ENCODE data around the gene GYS1. TPM values are rescaled to one million over a fixed set of nuclear protein-coding genes. Genes with fewer than 3 reads are reported as not detected.
A peak's percentile ranks its signal among the peaks of the same experiment; 100 is the strongest.

Gene GYS1
- total RNA-seq, 4 donors from 2014 or later: 110 to 221 (median 126) TPM

- no peaks in the 10 kb centered on the region for H3K9me3 ChIP-seq
- H3K36me3 ChIP-seq: no peaks in the 10 kb centered on the region
- ATAC-seq (no peak), DNase-seq (no peak)
- intact Hi-C loops (cut with DNase I; ENCODE audit: low total_unique reads): no loop called here
- H3K4me1 ChIP-seq: peaks cover 9 to 12% of the 10 kb centered on the region in 2 donors
- H3K4me3 ChIP-seq: peak overlapping the region; percentile 78 to 88 (median 84)
- in situ Hi-C loops (cut with MboI; ENCODE audit: low sequenced_read_pairs in 4 of 4): loop anchor here in 1 of 4 donors (25.0 kb wide), 1 partner anchor 93 kb away; the partner anchor contains the start of genes PLEKHA4 and PPP1R15A
- TF ChIP-seq CTCF (IDR thresholded peaks at IDR 0.05 in 4 of 5, conservative IDR thresholded peaks at IDR 0.05 in 1 of 5): no peak
- no peaks in the 10 kb centered on the region for H3K27me3 ChIP-seq
- peak overlapping the region; percentile 72 to 88 (median 82) for H3K27ac ChIP-seq
Observed at GRCh38 chr19:48955308-48955958, 37.7 kb downstream of the GYS1 start.

- intact Hi-C loops (cut with DNase I; ENCODE audit: low total_unique reads): loop anchor here (5.0 kb wide), 1 partner anchor 77 kb away; no protein-coding TSS in a partner anchor
- H3K36me3 ChIP-seq: no peaks in the 10 kb centered on the region
- peak within 1 kb of the TSS; percentile 72 to 88 (median 82) for H3K27ac ChIP-seq
- peaks cover 9 to 12% of the 10 kb centered on the region in 2 donors for H3K4me1 ChIP-seq
- peak within 1 kb of the TSS; percentile 78 to 88 (median 84) for H3K4me3 ChIP-seq
- no peaks in the 10 kb centered on the region for H3K9me3 ChIP-seq
- TF ChIP-seq CTCF (IDR thresholded peaks at IDR 0.05 in 4 of 5, conservative IDR thresholded peaks at IDR 0.05 in 1 of 5): peak in 2 of 5 experiments; percentile 71 to 74
- TF ChIP-seq POLR2A (IDR thresholded peaks at IDR 0.05): peak; percentile 74 to 84
- H3K27me3 ChIP-seq: no peaks in the 10 kb centered on the region
- ATAC-seq (peak; percentile 88 to 93), DNase-seq (peak; percentile 95 to 98)
- in situ Hi-C loops (cut with MboI; ENCODE audit: low sequenced_read_pairs in 4 of 4): loop anchor here in 1 of 4 donors (25.0 kb wide), 1 partner anchor 92 kb away; the partner anchor contains the start of genes PLEKHA4 and PPP1R15A
Observed at GRCh38 chr19:48954595-48955307, 38.4 kb downstream of the GYS1 start, which contains the start of gene BAX. Gene BAX (plus strand): TSS chr19:48954875. CDS start chr19:48954929, 54 bp downstream.

GRCh38 chr19:48953990-48954594 lies 39.0 kb downstream of the GYS1 start:
- DNase-seq: no peak
- no peak for ATAC-seq
- H3K4me1 ChIP-seq: peaks cover 9 to 12% of the 10 kb centered on the region in 2 donors
- peak overlapping the region; percentile 78 to 88 (median 84) for H3K4me3 ChIP-seq
- H3K27ac ChIP-seq: peak overlapping the region; percentile 72 to 88 (median 82)
- TF ChIP-seq CTCF (IDR thresholded peaks at IDR 0.05 in 4 of 5, conservative IDR thresholded peaks at IDR 0.05 in 1 of 5) (no peak), POLR2A (IDR thresholded peaks at IDR 0.05) (no peak)
- intact Hi-C loops (cut with DNase I; ENCODE audit: low total_unique reads): loop anchor here (5.0 kb wide), 1 partner anchor 77 kb away; no protein-coding TSS in a partner anchor
- H3K27me3 ChIP-seq: no peaks in the 10 kb centered on the region
- H3K9me3 ChIP-seq: no peaks in the 10 kb centered on the region
- no peaks in the 10 kb centered on the region for H3K36me3 ChIP-seq
- in situ Hi-C loops (cut with MboI; ENCODE audit: low sequenced_read_pairs in 4 of 4): loop anchor here in 1 of 4 donors (25.0 kb wide), 1 partner anchor 92 kb away; the partner anchor contains the start of genes PLEKHA4 and PPP1R15A

- H3K27ac ChIP-seq: no peak overlapping the region
- H3K4me3 ChIP-seq: no peak overlapping the region
- H3K4me1 ChIP-seq: peaks cover 9 to 12% of the 10 kb centered on the region in 2 donors
- H3K36me3 ChIP-seq: no peaks in the 10 kb centered on the region
- ATAC-seq (no peak), DNase-seq (no peak)
- no peaks in the 10 kb centered on the region for H3K9me3 ChIP-seq
- no peaks in the 10 kb centered on the region for H3K27me3 ChIP-seq
- intact Hi-C loops (cut with DNase I; ENCODE audit: low total_unique reads): loop anchor here (5.0 kb wide), 1 partner anchor 76 kb away; no protein-coding TSS in a partner anchor
- TF ChIP-seq POLR2A (IDR thresholded peaks at IDR 0.05) (no peak), CTCF (IDR thresholded peaks at IDR 0.05 in 4 of 5, conservative IDR thresholded peaks at IDR 0.05 in 1 of 5) (no peak)
- in situ Hi-C loops (cut with MboI; ENCODE audit: low sequenced_read_pairs in 4 of 4): loop anchor here in 1 of 4 donors (25.0 kb wide), 1 partner anchor 91 kb away; the partner anchor contains the start of genes PLEKHA4 and PPP1R15A
Observed at GRCh38 chr19:48953141-48953540, 40.0 kb downstream of the GYS1 start.

Measured in gastrocnemius medialis (tissue), 4 donors.